ENCODE results near the gene KCNMB2. TPM values are rescaled to one million over a fixed set of nuclear protein-coding genes. Genes with fewer than 3 reads are reported as not detected.

The KCNMB2 gene
- total RNA-seq, 1 donor from 2014 or later, result 0.27 TPM

DNA sequence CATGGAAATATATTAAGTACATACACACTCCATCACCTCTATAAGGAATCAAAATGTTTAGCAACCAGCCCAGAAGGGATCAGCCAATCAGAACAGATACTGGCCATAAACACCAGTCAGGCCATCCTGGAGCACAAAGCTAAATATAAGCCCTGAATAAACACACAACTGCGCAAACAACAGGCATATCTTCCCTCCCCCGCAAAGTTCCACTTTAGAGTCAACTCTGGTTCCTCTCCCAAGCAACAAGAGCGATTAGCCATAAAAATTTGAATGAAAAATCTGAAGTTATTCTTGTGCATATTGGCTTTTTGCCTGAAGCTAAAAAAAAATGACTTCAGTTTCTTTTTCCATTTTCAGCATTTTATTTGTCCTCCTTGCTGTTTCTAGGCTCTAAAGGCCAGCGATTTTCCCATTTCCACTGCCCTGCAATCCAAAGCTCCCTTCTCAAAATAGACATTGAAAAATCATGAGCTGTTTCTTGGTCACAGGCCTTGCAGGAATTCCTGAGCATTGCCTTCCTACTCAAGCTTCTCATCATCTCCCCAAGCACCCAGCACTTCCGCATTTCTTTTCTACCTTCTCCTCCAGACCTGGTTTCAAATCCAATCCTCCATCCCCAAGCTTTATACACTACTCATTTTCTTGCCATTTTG is 287.5 kb downstream of the KCNMB2 start:
- no peak for TF ChIP-seq CTCF (IDR thresholded peaks at IDR 0.05)
- Mint-ChIP-seq H3K36me3 (ENCODE audit: low read depth) (no peaks in the 10 kb centered on the region), H3K4me3 (ENCODE audit: unreplicated experiment) (no peak overlapping the region), H3K9me3 (ENCODE audit: low read depth) (no peaks in the 10 kb centered on the region), H3K4me1 (ENCODE audit: low read depth) (peaks cover 9% of the 10 kb centered on the region), H3K27ac (ENCODE audit: unreplicated experiment) (no peak overlapping the region), H3K27me3 (ENCODE audit: low read depth) (peaks cover 4% of the 10 kb centered on the region)
- no peak for DNase-seq (ENCODE audit: low spot score)

GRCh38 chr3:178826435-178827123 is 290.3 kb downstream of the KCNMB2 start:
- peaks cover 8% of the 10 kb centered on the region for H3K27me3 Mint-ChIP-seq (ENCODE audit: low read depth)
- H3K27ac Mint-ChIP-seq (ENCODE audit: unreplicated experiment), result no peak overlapping the region
- H3K36me3 Mint-ChIP-seq (ENCODE audit: low read depth), result no peaks in the 10 kb centered on the region
- H3K4me1 Mint-ChIP-seq (ENCODE audit: low read depth), result peaks cover 9% of the 10 kb centered on the region
- H3K9me3 Mint-ChIP-seq (ENCODE audit: low read depth), result peaks cover 3% of the 10 kb centered on the region
- DNase-seq (ENCODE audit: low spot score), result no peak
- no peak overlapping the region for H3K4me3 Mint-ChIP-seq (ENCODE audit: unreplicated experiment)
- no peak for TF ChIP-seq CTCF (IDR thresholded peaks at IDR 0.05)

- H3K9me3 Mint-ChIP-seq (ENCODE audit: low read depth), result peaks cover 3% of the 10 kb centered on the region
- H3K27me3 Mint-ChIP-seq (ENCODE audit: low read depth), result peaks cover 8% of the 10 kb centered on the region
- no peak for DNase-seq (ENCODE audit: low spot score)
- no peaks in the 10 kb centered on the region for H3K36me3 Mint-ChIP-seq (ENCODE audit: low read depth)
- TF ChIP-seq CTCF (IDR thresholded peaks at IDR 0.05), result no peak
- H3K4me3 Mint-ChIP-seq (ENCODE audit: unreplicated experiment), result no peak overlapping the region
- H3K27ac Mint-ChIP-seq (ENCODE audit: unreplicated experiment), result no peak overlapping the region
- H3K4me1 Mint-ChIP-seq (ENCODE audit: low read depth), result peaks cover 9% of the 10 kb centered on the region
Measured at GRCh38 chr3:178827285-178827856, 291.1 kb downstream of the KCNMB2 start.

GRCh38 chr3:178833695-178834094 is 297.5 kb downstream of the KCNMB2 start:
- Mint-ChIP-seq H3K27ac (ENCODE audit: unreplicated experiment) (no peak overlapping the region), H3K27me3 (ENCODE audit: low read depth) (peaks cover 8% of the 10 kb centered on the region), H3K36me3 (ENCODE audit: low read depth) (no peaks in the 10 kb centered on the region), H3K4me3 (ENCODE audit: unreplicated experiment) (no peak overlapping the region), H3K9me3 (ENCODE audit: low read depth) (peaks cover 3% of the 10 kb centered on the region), H3K4me1 (ENCODE audit: low read depth) (no peaks in the 10 kb centered on the region)
- no peak for DNase-seq (ENCODE audit: low spot score)
- TF ChIP-seq CTCF (IDR thresholded peaks at IDR 0.05), result no peak

GRCh38 chr3:178835033-178835432 is 298.8 kb downstream of the KCNMB2 start:
- peaks cover 3% of the 10 kb centered on the region for H3K9me3 Mint-ChIP-seq (ENCODE audit: low read depth)
- TF ChIP-seq CTCF (IDR thresholded peaks at IDR 0.05), result no peak
- no peak overlapping the region for H3K4me3 Mint-ChIP-seq (ENCODE audit: unreplicated experiment)
- no peaks in the 10 kb centered on the region for H3K36me3 Mint-ChIP-seq (ENCODE audit: low read depth)
- peaks cover 6% of the 10 kb centered on the region for H3K27me3 Mint-ChIP-seq (ENCODE audit: low read depth)
- H3K4me1 Mint-ChIP-seq (ENCODE audit: low read depth), result no peaks in the 10 kb centered on the region
- DNase-seq (ENCODE audit: low spot score), result no peak
- H3K27ac Mint-ChIP-seq (ENCODE audit: unreplicated experiment), result no peak overlapping the region

Data from chondrocyte (in vitro differentiated cells).